Measurements from ENCODE around the gene DENND4A.

DENND4A gene

DNA sequence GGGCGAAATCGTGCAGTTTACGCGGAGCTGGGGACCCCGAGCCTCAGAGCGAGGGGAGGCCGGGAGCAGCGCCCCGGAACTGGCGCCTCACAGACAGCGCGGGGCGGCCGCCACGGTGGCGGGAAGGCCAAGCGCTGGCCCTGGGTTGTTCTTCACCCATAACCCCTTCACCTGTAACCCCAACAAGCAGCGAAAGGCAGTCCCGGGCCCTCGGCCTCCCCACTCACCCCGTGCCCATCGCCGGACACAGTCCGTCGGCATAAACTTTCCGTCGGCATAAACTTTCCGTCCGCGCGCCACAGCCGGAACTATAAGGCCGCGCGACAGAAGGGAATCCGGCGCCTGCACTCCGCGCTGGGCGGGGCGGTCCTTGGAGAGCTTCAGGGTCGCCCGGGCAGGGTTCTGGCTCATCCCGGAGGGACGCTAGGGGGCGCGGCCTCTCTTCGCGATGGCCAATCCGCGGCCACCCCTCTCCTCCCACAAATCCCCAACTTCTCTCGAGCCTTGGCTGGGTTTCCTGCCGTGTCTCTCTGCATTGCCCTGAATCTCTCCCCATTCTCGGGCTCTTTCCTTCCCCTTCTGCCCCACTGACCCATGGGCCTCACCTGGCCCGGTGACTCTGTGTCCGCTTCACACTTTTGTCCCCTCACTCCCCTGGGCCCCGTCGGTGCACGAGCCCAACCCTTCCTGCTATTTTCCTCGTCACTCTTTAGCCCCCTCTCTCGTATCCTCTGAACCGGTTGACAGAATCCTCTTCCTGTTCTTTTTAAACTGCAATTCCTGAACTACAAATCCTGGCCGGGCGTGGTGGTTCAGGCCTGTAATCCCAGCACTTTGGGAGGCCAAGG is 181.0 kb downstream of the DENND4A start, which contains the start of gene INTS14 (continued):
- TF ChIP-seq SALL2 (tag by site-specific recombination; IDR thresholded peaks at IDR 0.05; ENCODE audit: borderline replicate concordance) = no peak
- TF ChIP-seq, protein P1, sequence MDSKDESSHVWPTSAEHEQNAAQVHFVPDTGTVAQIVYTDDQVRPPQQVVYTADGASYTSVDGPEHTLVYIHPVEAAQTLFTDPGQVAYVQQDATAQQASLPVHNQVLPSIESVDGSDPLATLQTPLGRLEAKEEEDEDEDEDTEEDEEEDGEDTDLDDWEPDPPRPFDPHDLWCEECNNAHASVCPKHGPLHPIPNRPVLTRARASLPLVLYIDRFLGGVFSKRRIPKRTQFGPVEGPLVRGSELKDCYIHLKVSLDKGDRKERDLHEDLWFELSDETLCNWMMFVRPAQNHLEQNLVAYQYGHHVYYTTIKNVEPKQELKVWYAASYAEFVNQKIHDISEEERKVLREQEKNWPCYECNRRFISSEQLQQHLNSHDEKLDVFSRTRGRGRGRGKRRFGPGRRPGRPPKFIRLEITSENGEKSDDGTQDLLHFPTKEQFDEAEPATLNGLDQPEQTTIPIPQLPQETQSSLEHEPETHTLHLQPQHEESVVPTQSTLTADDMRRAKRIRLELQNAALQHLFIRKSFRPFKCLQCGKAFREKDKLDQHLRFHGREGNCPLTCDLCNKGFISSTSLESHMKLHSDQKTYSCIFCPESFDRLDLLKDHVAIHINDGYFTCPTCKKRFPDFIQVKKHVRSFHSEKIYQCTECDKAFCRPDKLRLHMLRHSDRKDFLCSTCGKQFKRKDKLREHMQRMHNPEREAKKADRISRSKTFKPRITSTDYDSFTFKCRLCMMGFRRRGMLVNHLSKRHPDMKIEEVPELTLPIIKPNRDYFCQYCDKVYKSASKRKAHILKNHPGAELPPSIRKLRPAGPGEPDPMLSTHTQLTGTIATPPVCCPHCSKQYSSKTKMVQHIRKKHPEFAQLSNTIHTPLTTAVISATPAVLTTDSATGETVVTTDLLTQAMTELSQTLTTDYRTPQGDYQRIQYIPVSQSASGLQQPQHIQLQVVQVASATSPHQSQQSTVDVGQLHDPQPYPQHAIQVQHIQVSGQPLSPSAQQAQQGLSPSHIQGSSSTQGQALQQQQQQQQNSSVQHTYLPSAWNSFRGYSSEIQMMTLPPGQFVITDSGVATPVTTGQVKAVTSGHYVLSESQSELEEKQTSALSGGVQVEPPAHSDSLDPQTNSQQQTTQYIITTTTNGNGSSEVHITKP (tag by site-specific recombination; IDR thresholded peaks at IDR 0.05) = peak; percentile 99
- TF ChIP-seq ZNF529 (tag by site-specific recombination; IDR thresholded peaks at IDR 0.05; ENCODE audit: insufficient replicate concordance) = no peak
- peak; percentile 98 for TF ChIP-seq ZBTB20 (tag by site-specific recombination; IDR thresholded peaks at IDR 0.05)
- no peak for TF ChIP-seq ZNF658 (tag by site-specific recombination; IDR thresholded peaks at IDR 0.05)
- TF ChIP-seq GLI2 (tag by site-specific recombination; IDR thresholded peaks at IDR 0.05; ENCODE audit: borderline replicate concordance, low read depth) = no peak; the same call in 1 of the 2 replicates
- no peak for TF ChIP-seq ZNF514 (tag by site-specific recombination; IDR thresholded peaks at IDR 0.05)
- TF ChIP-seq, protein P2, sequence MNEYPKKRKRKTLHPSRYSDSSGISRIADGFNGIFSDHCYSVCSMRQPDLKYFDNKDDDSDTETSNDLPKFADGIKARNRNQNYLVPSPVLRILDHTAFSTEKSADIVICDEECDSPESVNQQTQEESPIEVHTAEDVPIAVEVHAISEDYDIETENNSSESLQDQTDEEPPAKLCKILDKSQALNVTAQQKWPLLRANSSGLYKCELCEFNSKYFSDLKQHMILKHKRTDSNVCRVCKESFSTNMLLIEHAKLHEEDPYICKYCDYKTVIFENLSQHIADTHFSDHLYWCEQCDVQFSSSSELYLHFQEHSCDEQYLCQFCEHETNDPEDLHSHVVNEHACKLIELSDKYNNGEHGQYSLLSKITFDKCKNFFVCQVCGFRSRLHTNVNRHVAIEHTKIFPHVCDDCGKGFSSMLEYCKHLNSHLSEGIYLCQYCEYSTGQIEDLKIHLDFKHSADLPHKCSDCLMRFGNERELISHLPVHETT (tag by site-specific recombination; IDR thresholded peaks at IDR 0.05) = peak; percentile 99
- no peak for TF ChIP-seq ZNF37A (tag by site-specific recombination; IDR thresholded peaks at IDR 0.05)
- TF ChIP-seq ZNF394 (tag by site-specific recombination; IDR thresholded peaks at IDR 0.05; ENCODE audit: borderline replicate concordance) = peak; percentile 93
- peak; percentile 51 for TF ChIP-seq ZNF623 (tag by site-specific recombination; IDR thresholded peaks at IDR 0.05)
- TF ChIP-seq KLF16 (tag by site-specific recombination; IDR thresholded peaks at IDR 0.05) = peak; percentile 99
- TF ChIP-seq ZFP41 (tag by site-specific recombination; IDR thresholded peaks at IDR 0.05; ENCODE audit: borderline replicate concordance) = 0 out of 2 replicates have a peak, but pooled peaks have one; percentile 81
- peak; percentile 65; the same call in 1 of the 2 replicates for TF ChIP-seq ZNF19 (tag by site-specific recombination; IDR thresholded peaks at IDR 0.05; ENCODE audit: low read depth)
- TF ChIP-seq BCL11B (tag by site-specific recombination; IDR thresholded peaks at IDR 0.05; ENCODE audit: low read depth) = peak; percentile 98
- TF ChIP-seq ZNF843 (tag by site-specific recombination; IDR thresholded peaks at IDR 0.05) = peak; percentile 92
- TF ChIP-seq FEZF1 (tag by site-specific recombination; IDR thresholded peaks at IDR 0.05) = peak; percentile 56
- TF ChIP-seq ZNF664 (tag by site-specific recombination; IDR thresholded peaks at IDR 0.05) = peak; percentile 85; the same call in 1 of the 2 replicates
- TF ChIP-seq ZNF585B (tag by site-specific recombination; IDR thresholded peaks at IDR 0.05) = no peak
- TF ChIP-seq, protein P3, sequence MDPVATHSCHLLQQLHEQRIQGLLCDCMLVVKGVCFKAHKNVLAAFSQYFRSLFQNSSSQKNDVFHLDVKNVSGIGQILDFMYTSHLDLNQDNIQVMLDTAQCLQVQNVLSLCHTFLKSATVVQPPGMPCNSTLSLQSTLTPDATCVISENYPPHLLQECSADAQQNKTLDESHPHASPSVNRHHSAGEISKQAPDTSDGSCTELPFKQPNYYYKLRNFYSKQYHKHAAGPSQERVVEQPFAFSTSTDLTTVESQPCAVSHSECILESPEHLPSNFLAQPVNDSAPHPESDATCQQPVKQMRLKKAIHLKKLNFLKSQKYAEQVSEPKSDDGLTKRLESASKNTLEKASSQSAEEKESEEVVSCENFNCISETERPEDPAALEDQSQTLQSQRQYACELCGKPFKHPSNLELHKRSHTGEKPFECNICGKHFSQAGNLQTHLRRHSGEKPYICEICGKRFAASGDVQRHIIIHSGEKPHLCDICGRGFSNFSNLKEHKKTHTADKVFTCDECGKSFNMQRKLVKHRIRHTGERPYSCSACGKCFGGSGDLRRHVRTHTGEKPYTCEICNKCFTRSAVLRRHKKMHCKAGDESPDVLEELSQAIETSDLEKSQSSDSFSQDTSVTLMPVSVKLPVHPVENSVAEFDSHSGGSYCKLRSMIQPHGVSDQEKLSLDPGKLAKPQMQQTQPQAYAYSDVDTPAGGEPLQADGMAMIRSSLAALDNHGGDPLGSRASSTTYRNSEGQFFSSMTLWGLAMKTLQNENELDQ (tag by site-specific recombination; IDR thresholded peaks at IDR 0.05; ENCODE audit: low read depth) = no peak
- TF ChIP-seq, protein P4, sequence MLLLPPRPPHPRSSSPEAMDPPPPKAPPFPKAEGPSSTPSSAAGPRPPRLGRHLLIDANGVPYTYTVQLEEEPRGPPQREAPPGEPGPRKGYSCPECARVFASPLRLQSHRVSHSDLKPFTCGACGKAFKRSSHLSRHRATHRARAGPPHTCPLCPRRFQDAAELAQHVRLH (tag by site-specific recombination; IDR thresholded peaks at IDR 0.05) = peak; percentile 97
- TF ChIP-seq ZXDB (tag by site-specific recombination; IDR thresholded peaks at IDR 0.05) = peak; percentile 99
- no peak for TF ChIP-seq ZNF112 (tag by site-specific recombination; IDR thresholded peaks at IDR 0.05)
- TF ChIP-seq, protein P5, sequence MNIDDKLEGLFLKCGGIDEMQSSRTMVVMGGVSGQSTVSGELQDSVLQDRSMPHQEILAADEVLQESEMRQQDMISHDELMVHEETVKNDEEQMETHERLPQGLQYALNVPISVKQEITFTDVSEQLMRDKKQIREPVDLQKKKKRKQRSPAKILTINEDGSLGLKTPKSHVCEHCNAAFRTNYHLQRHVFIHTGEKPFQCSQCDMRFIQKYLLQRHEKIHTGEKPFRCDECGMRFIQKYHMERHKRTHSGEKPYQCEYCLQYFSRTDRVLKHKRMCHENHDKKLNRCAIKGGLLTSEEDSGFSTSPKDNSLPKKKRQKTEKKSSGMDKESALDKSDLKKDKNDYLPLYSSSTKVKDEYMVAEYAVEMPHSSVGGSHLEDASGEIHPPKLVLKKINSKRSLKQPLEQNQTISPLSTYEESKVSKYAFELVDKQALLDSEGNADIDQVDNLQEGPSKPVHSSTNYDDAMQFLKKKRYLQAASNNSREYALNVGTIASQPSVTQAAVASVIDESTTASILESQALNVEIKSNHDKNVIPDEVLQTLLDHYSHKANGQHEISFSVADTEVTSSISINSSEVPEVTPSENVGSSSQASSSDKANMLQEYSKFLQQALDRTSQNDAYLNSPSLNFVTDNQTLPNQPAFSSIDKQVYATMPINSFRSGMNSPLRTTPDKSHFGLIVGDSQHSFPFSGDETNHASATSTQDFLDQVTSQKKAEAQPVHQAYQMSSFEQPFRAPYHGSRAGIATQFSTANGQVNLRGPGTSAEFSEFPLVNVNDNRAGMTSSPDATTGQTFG (tag by site-specific recombination; IDR thresholded peaks at IDR 0.05; ENCODE audit: borderline replicate concordance) = peak; percentile 79; the same call in 1 of the 2 replicates
- peak; percentile 100 for TF ChIP-seq REPIN1 (tag by site-specific recombination; IDR thresholded peaks at IDR 0.05; ENCODE audit: low read depth)

All from HEK293 (cell line).